CD8-positive, alpha-beta memory T cell (primary cell): Measurements from ENCODE around the gene GNE. TPM values are rescaled to one million over a fixed set of nuclear protein-coding genes. Genes with fewer than 3 reads are reported as not detected.
"Not testable (repeated sequence)": the region's sequence is repeated elsewhere in the genome, so short reads cannot be mapped to it uniquely, and the experiment has no call there.

Experiments used
- CTCF ChIA-PET: fragments of 350-600 bp; sonication (Branson Sonifier 250); formaldehyde crosslinking; loops from one replicate; lab custom pipeline; 2021; ENCODE audit warnings: antibody characterized with exemption; lab: Charles Lee
- POLR2A ChIA-PET: fragments of 350-600 bp; sonication (Branson Sonifier 250); formaldehyde crosslinking; loops from one replicate; lab custom pipeline; 2021; ENCODE audit warnings: antibody characterized with exemption; lab: Charles Lee
- DNase-seq, 5 donors: peaks; one replicate each; pipeline versions ENCODE4 v3.0.0 to v3.0.0-alpha.2; 2020 to 2022; ENCODE audit warnings: mixed read lengths in 1 of 5
- H3K27ac ChIP-seq: one replicate; pipeline ENCODE4 v1.7.0; 2013; ENCODE audit warnings: low read depth, mild to moderate bottlenecking, low read length, moderate library complexity
- H3K27me3 ChIP-seq: 2 replicates; pipeline ENCODE4 v1.7.0; 2013; ENCODE audit warnings: low read length, mild to moderate bottlenecking; ENCODE audit not compliant: insufficient read depth, poor library complexity, severe bottlenecking
- H3K36me3 ChIP-seq: 2 replicates; pipeline ENCODE4 v1.7.0; 2013; ENCODE audit warnings: mild to moderate bottlenecking, low read length, moderate library complexity; ENCODE audit not compliant: insufficient read depth
- H3K4me1 ChIP-seq: 2 replicates; pipeline ENCODE4 v1.7.0; 2013; ENCODE audit warnings: mild to moderate bottlenecking, low read length, moderate library complexity; ENCODE audit not compliant: insufficient read depth
- H3K4me3 ChIP-seq: 2 replicates; pipeline ENCODE4 v1.7.0; 2013; ENCODE audit warnings: mild to moderate bottlenecking, low read length
- H3K9me3 ChIP-seq: 2 replicates; pipeline ENCODE4 v1.7.0; 2013; ENCODE audit warnings: mild to moderate bottlenecking, low read length
- H3K27ac Mint-ChIP-seq, 8 donors: one replicate each; pipeline ENCODE4 v1.8.0; 2020 to 2021; ENCODE audit warnings: mixed read lengths in 8 of 8, mild to moderate bottlenecking in 6 of 8, inconsistent platforms in 3 of 8, moderate library complexity in 3 of 8
- H3K27me3 Mint-ChIP-seq, 2 donors: one replicate each; pipeline ENCODE4 v1.8.0; 2020 to 2021; ENCODE audit warnings: mixed read lengths in 2 of 2, mild to moderate bottlenecking in 1 of 2, moderate library complexity in 1 of 2
- H3K36me3 Mint-ChIP-seq, 3 donors: one replicate each; pipeline ENCODE4 v1.8.0; 2020 to 2021; ENCODE audit warnings: mixed read lengths in 3 of 3, inconsistent platforms in 1 of 3, mild to moderate bottlenecking in 1 of 3
- H3K4me1 Mint-ChIP-seq, 3 donors: one replicate each; pipeline ENCODE4 v1.8.0; 2020 to 2021; ENCODE audit warnings: mixed read lengths in 3 of 3, inconsistent platforms in 1 of 3, mild to moderate bottlenecking in 1 of 3
- H3K4me3 Mint-ChIP-seq, 7 donors: one replicate each; pipeline ENCODE4 v1.8.0; 2020 to 2021; ENCODE audit warnings: mixed read lengths in 7 of 7, mild to moderate bottlenecking in 6 of 7, moderate library complexity in 4 of 7, inconsistent platforms in 2 of 7
- H3K9me3 Mint-ChIP-seq, 5 donors: one replicate each; pipeline ENCODE4 v1.8.0; 2020 to 2022; ENCODE audit warnings: mixed read lengths in 5 of 5, mild to moderate bottlenecking in 3 of 5, moderate library complexity in 2 of 5, inconsistent platforms in 1 of 5
- polyA plus RNA-seq: library from polyadenylated mRNA; unstranded; fragments of 300-500 nt; fragmentation: Illumina TruSeq; gene quantifications from one replicate; pipeline ENCODE4 v1.2.3, GENCODE V29; 2021
- total RNA-seq, 2 experiments: library from RNA; stranded (reverse); gene quantifications; one replicate each; pipeline ENCODE4 v1.2.3, GENCODE V29; 2021

GNE gene
- total and polyA plus RNA-seq, 3 experiments from 2014 or later, result 5.8 to 12.7 (median 11.6) TPM

DNA sequence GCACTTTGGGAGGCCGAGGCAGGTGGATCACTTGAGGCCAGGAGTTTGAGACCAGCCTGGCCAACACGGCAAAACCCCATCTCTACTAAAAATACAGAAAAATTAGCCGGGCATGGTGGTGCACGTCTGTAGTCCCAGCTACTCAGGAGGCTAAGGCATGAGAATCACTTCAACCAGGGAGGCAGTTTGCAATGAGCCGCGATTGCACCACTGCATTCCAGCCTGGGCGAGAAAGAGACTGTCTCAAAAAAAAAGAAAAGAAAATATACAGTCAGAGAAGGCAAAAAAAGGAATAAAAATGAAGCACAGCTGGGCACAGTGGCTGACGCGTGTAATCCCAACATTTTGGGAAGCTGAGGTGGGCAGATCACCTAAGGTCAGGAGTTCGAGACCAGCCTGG is 81.8 kb downstream of the GNE start:
- H3K36me3 Mint-ChIP-seq, H3K9me3 ChIP-seq, H3K9me3 Mint-ChIP-seq, H3K27ac Mint-ChIP-seq, H3K4me3 ChIP-seq, H3K4me1 Mint-ChIP-seq, H3K27me3 Mint-ChIP-seq, H3K4me3 Mint-ChIP-seq, DNase-seq, POLR2A ChIA-PET, H3K4me1 ChIP-seq, H3K36me3 ChIP-seq, H3K27me3 ChIP-seq, H3K27ac ChIP-seq: not testable (repeated sequence)
- CTCF ChIA-PET, result interaction anchor here (1.5 to 14.4 kb wide), 3 partner anchors 10 to 168 kb away, joined by 3 to 278 read pairs (median 5); no protein-coding TSS in a partner anchor

DNA sequence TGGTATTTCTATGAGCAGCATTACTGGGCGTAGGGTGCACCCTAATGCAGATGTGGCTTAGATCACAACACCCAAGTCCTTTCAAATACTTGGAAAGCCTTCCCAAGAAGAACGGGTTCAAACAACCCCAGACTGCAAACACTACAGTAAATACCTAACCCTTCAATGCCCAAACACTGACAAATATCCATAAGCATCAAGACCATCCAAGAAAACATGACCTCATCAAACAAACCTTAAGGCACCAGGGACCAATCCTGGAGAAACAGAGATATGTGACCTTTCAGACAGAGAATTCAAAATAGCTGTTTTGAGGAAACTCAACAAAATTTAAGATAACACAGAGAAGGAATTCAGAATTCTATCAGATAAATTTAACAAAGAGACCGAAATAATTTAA is 83.0 kb downstream of the GNE start:
- H3K27ac Mint-ChIP-seq, H3K36me3 Mint-ChIP-seq, POLR2A ChIA-PET, H3K4me3 ChIP-seq, DNase-seq, H3K27me3 ChIP-seq, H3K27ac ChIP-seq, H3K4me3 Mint-ChIP-seq, H3K36me3 ChIP-seq, H3K9me3 Mint-ChIP-seq, H3K4me1 ChIP-seq, H3K4me1 Mint-ChIP-seq, H3K9me3 ChIP-seq, H3K27me3 Mint-ChIP-seq: not testable (repeated sequence)
- CTCF ChIA-PET, result interaction anchor here (1.5 to 14.4 kb wide), 3 partner anchors 8 to 166 kb away, joined by 3 to 278 read pairs (median 5); no protein-coding TSS in a partner anchor

- no peaks in the 10 kb centered on the region for H3K9me3 ChIP-seq
- ChIA-PET CTCF (interaction anchor here (0.9 to 14.4 kb wide), 3 partner anchors 8 to 73 kb away, joined by 4 to 278 read pairs (median 10); partner anchors contain the start of gene CLTA), POLR2A (no interaction called here)
- peaks cover 0 to 3% (median 0%) of the 10 kb centered on the region in 3 donors for H3K4me1 Mint-ChIP-seq
- no peak overlapping the region for H3K4me3 ChIP-seq
- no peaks in the 10 kb centered on the region for H3K4me1 ChIP-seq
- no peaks in the 10 kb centered on the region for H3K27me3 ChIP-seq
- no peak overlapping the region for H3K4me3 Mint-ChIP-seq
- no peak for DNase-seq
- no peak overlapping the region for H3K27ac Mint-ChIP-seq
- no peak overlapping the region for H3K27ac ChIP-seq
- no peaks in the 10 kb centered on the region for H3K36me3 ChIP-seq
- H3K36me3 Mint-ChIP-seq, result peaks cover 0 to under 1% (median 0%) of the 10 kb centered on the region in 3 donors
- peaks cover 6% of the 10 kb centered on the region in 2 donors for H3K27me3 Mint-ChIP-seq
- no peaks in the 10 kb centered on the region for H3K9me3 Mint-ChIP-seq
Observed at GRCh38 chr9:36174731-36175130, 83.5 kb downstream of the GNE start.

- ChIA-PET POLR2A (no interaction called here), CTCF (interaction anchor here (0.9 to 14.4 kb wide), 3 partner anchors 7 to 72 kb away, joined by 4 to 278 read pairs (median 10); partner anchors contain the start of gene CLTA)
- Histone ChIP-seq H3K27ac (no peak overlapping the region), H3K27me3 (no peaks in the 10 kb centered on the region), H3K4me3 (no peak overlapping the region), H3K36me3 (no peaks in the 10 kb centered on the region), H3K9me3 (no peaks in the 10 kb centered on the region), H3K4me1 (no peaks in the 10 kb centered on the region)
- H3K36me3 Mint-ChIP-seq, result no peaks in the 10 kb centered on the region
- peak overlapping the region in 1 of 8 donors; percentile 57 for H3K27ac Mint-ChIP-seq
- peaks cover 0 to 3% (median 0%) of the 10 kb centered on the region in 3 donors for H3K4me1 Mint-ChIP-seq
- H3K9me3 Mint-ChIP-seq, result no peaks in the 10 kb centered on the region
- no peak for DNase-seq
- peak overlapping the region in 1 of 7 donors; percentile 74 for H3K4me3 Mint-ChIP-seq
- H3K27me3 Mint-ChIP-seq, result peaks cover 6% of the 10 kb centered on the region in 2 donors
Observed at GRCh38 chr9:36174271-36174670, 84.0 kb downstream of the GNE start.

- H3K27me3 ChIP-seq, result no peaks in the 10 kb centered on the region
- H3K4me3 Mint-ChIP-seq, result no peak overlapping the region
- H3K27me3 Mint-ChIP-seq, result peaks cover 6% of the 10 kb centered on the region in 2 donors
- ChIA-PET CTCF (interaction anchor here (0.9 to 14.4 kb wide), 3 partner anchors 7 to 72 kb away, joined by 4 to 278 read pairs (median 10); partner anchors contain the start of gene CLTA), POLR2A (no interaction called here)
- H3K36me3 Mint-ChIP-seq, result no peaks in the 10 kb centered on the region
- no peak overlapping the region for H3K27ac ChIP-seq
- peak overlapping the region in 1 of 8 donors; percentile 57 for H3K27ac Mint-ChIP-seq
- H3K4me1 ChIP-seq, result no peaks in the 10 kb centered on the region
- no peaks in the 10 kb centered on the region for H3K9me3 Mint-ChIP-seq
- H3K4me1 Mint-ChIP-seq, result peaks cover 0 to 3% (median 0%) of the 10 kb centered on the region in 3 donors
- H3K4me3 ChIP-seq, result no peak overlapping the region
- H3K36me3 ChIP-seq, result no peaks in the 10 kb centered on the region
- no peak for DNase-seq
- no peaks in the 10 kb centered on the region for H3K9me3 ChIP-seq
Observed at GRCh38 chr9:36173861-36174260, 84.4 kb downstream of the GNE start.

DNA sequence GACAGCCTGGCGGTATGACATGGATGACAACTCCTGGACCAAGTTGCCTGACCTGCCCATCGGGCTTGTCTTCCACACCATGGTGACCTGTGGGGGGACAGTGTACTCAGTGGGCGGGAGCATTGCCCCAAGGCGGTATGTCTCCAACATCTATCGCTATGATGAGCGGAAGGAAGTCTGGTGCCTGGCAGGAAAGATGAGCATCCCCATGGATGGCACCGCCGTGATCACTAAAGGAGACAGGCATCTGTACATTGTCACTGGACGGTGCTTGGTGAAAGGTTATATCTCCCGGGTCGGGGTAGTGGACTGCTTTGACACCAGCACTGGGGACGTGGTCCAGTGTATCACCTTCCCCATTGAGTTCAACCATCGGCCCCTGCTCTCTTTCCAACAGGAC is 87.7 kb downstream of the GNE start:
- Mint-ChIP-seq H3K4me3 (no peak overlapping the region), H3K36me3 (no peaks in the 10 kb centered on the region), H3K9me3 (no peaks in the 10 kb centered on the region), H3K27ac (no peak overlapping the region), H3K27me3 (peaks cover 3 to 6% of the 10 kb centered on the region in 2 donors), H3K4me1 (peaks cover 0 to 11% (median 6%) of the 10 kb centered on the region in 3 donors)
- no peak for DNase-seq
- ChIA-PET CTCF (interaction anchor here (2.2 to 14.4 kb wide), 2 partner anchors 20 to 69 kb away, joined by 7 to 278 read pairs; partner anchors contain the start of gene CLTA), POLR2A (no interaction called here)
- H3K9me3 ChIP-seq, result no peaks in the 10 kb centered on the region
- H3K4me3 ChIP-seq, result no peak overlapping the region
- no peaks in the 10 kb centered on the region for H3K4me1 ChIP-seq
- no peaks in the 10 kb centered on the region for H3K27me3 ChIP-seq
- H3K36me3 ChIP-seq, result no peaks in the 10 kb centered on the region
- H3K27ac ChIP-seq, result no peak overlapping the region

DNA sequence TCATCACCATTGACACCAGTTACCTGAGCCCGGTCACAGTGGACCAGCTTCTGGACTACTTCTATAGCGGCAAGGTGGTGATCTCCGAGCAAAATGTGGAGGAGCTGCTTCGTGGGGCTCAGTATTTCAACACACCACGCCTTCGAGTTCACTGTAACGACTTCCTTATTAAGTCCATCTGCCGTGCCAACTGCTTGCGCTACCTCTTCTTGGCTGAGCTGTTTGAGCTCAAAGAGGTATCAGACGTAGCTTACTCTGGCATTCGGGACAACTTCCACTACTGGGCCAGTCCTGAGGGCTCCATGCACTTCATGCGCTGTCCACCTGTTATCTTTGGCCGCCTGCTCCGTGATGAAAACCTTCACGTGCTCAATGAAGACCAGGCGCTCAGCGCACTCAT is 88.5 kb downstream of the GNE start:
- Mint-ChIP-seq H3K27ac (no peak overlapping the region), H3K4me3 (no peak overlapping the region), H3K36me3 (no peaks in the 10 kb centered on the region), H3K4me1 (peaks cover 6 to 18% (median 8%) of the 10 kb centered on the region in 3 donors), H3K9me3 (no peaks in the 10 kb centered on the region), H3K27me3 (peaks cover 3% of the 10 kb centered on the region in 2 donors)
- no peaks in the 10 kb centered on the region for H3K9me3 ChIP-seq
- H3K4me3 ChIP-seq, result no peak overlapping the region
- H3K36me3 ChIP-seq, result no peaks in the 10 kb centered on the region
- no peak for DNase-seq
- CTCF ChIA-PET, result interaction anchor here (2.2 to 14.4 kb wide), 2 partner anchors 21 to 68 kb away, joined by 7 to 278 read pairs; partner anchors contain the start of gene CLTA
- no peak overlapping the region for H3K27ac ChIP-seq
- POLR2A ChIA-PET, result no interaction called here
- H3K27me3 ChIP-seq, result no peaks in the 10 kb centered on the region
- H3K4me1 ChIP-seq, result no peaks in the 10 kb centered on the region

DNA sequence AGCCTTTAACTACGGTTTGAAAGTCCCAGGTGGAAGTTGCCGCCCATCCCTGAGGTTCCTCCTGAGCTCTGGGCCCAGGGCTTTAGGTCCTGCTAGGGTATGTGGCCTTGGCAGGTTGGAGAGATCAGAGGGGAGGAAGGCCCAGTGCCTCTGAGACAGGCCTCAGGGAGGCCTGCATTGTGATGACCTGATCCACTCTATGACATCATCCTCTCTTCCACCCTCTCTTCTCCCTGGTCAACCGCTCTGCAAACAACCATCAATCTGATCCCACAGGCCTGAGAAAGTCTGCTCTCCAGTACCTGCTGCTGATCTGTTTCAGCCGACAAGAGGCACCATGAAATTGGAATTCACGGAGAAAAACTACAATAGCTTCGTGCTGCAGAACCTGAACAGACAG is 89.1 kb downstream of the GNE start, which contains the start of gene CCIN:
CCIN (plus strand) TSS at position 223 of the 400 bp plus-strand sequence; CDS start at position 338, 115 bp downstream.
- Histone ChIP-seq H3K36me3 (no peaks in the 10 kb centered on the region), H3K9me3 (no peaks in the 10 kb centered on the region), H3K4me1 (no peaks in the 10 kb centered on the region), H3K27ac (no peak within 1 kb of the TSS), H3K4me3 (no peak within 1 kb of the TSS), H3K27me3 (no peaks in the 10 kb centered on the region)
- Mint-ChIP-seq H3K9me3 (no peaks in the 10 kb centered on the region), H3K4me3 (no peak within 1 kb of the TSS), H3K36me3 (no peaks in the 10 kb centered on the region), H3K27ac (no peak within 1 kb of the TSS), H3K4me1 (peaks cover 6 to 21% (median 10%) of the 10 kb centered on the region in 3 donors), H3K27me3 (peaks cover 3% of the 10 kb centered on the region in 2 donors)
- no peak for DNase-seq
- ChIA-PET CTCF (interaction anchor here (1.3 to 14.4 kb wide), 4 partner anchors 21 to 67 kb away, joined by 3 to 278 read pairs (median 36); partner anchors contain the start of genes CLTA and GLIPR2), POLR2A (interaction anchor here (0.5 kb wide), 1 partner anchor 127 kb away, joined by 5 read pairs; no protein-coding TSS in a partner anchor)
